ENCODE data around the gene TERT.

- TF ChIP-seq CTCF (IDR thresholded peaks at IDR 0.05; ENCODE audit: low read depth, low read length), result no peak
- no peak for TF ChIP-seq EZH2phosphoT487 (IDR thresholded peaks at IDR 0.05; ENCODE audit: low read depth)
Measured at GRCh38 chr5:1208221-1208742, 86.6 kb downstream of the TERT start.
